Kidney (tissue), 14 donors: Measurements from ENCODE around the gene MAST2. TPM values are rescaled to one million over a fixed set of nuclear protein-coding genes. Genes with fewer than 3 reads are reported as not detected.
A peak's percentile ranks its signal among the peaks of the same experiment; 100 is the strongest.

Experiments
- DNase-seq, 5 donors: peaks; one replicate each; pipeline ENCODE4 v3.0.0-alpha.2; 2013 to 2020
- FAIRE-seq: peaks from 2 replicates; lab custom pipeline; 2012; peaks lifted over from hg19 to GRCh38; lab: Jason Lieb, UNC
- H3K27ac ChIP-seq, 2 donors: one replicate each; pipeline ENCODE4 v1.7.0; 2013; ENCODE audit warnings: low read depth in 2 of 2, low read length in 2 of 2, inconsistent platforms in 1 of 2
- H3K27me3 ChIP-seq: one replicate; pipeline ENCODE4 v1.7.1; 2013; ENCODE audit warnings: low read length, inconsistent platforms; ENCODE audit not compliant: control insufficient read depth, insufficient read depth
- H3K36me3 ChIP-seq, 3 donors: one replicate each; pipeline versions ENCODE4 v1.7.0 to v1.7.1; 2013; ENCODE audit warnings: low read length in 3 of 3, control low read depth in 1 of 3, inconsistent platforms in 1 of 3; ENCODE audit not compliant: insufficient read depth in 3 of 3, control insufficient read depth in 2 of 3
- H3K4me1 ChIP-seq, 3 donors: one replicate each; pipeline versions ENCODE4 v1.7.0 to v1.7.1; 2013; ENCODE audit warnings: low read length in 3 of 3, inconsistent platforms in 1 of 3, low read depth in 1 of 3; ENCODE audit not compliant: control insufficient read depth in 2 of 3, insufficient read depth in 2 of 3
- H3K4me3 ChIP-seq, 3 donors: one replicate each; pipeline versions ENCODE4 v1.7.0 to v1.8.1; 2013; ENCODE audit warnings: low read length in 3 of 3, control low read depth in 1 of 3, inconsistent platforms in 1 of 3
- H3K9ac ChIP-seq, 3 donors: one replicate each; pipeline versions ENCODE4 v1.7.0 to v1.7.1; 2013; ENCODE audit warnings: low read length in 3 of 3, control low read depth in 1 of 3, inconsistent platforms in 1 of 3
- H3K9me3 ChIP-seq, 3 donors: one replicate each; pipeline versions ENCODE4 v1.7.0 to v1.7.1; 2013; ENCODE audit warnings: low read length in 3 of 3, control low read depth in 1 of 3, inconsistent platforms in 1 of 3; ENCODE audit not compliant: control insufficient read depth in 2 of 3, insufficient read depth in 1 of 3
- intact Hi-C: fragments of 100-400 bp; cut with DNase I; formaldehyde crosslinking; loops from one replicate; pipeline ENCODE4 v1.11.1; 2022
- polyA plus RNA-seq: library from polyadenylated mRNA; stranded (reverse); fragments of 350-450 nt; fragmentation: Illumina TruSeq; extraction: RNeasy Lipid Tissue Mini Kit (QIAGEN cat#74804); gene quantifications from one replicate; pipeline ENCODE4 v1.2.3, GENCODE V29; 2014; ENCODE audit warnings: low read depth, low replicate concordance; ENCODE audit not compliant: insufficient read depth
- total RNA-seq: library from RNA; stranded (reverse); fragmentation: NEBNext Ultra II Directional; extraction: Animal tissue kit (Norgen Biotek cat#: 25700); gene quantifications from one replicate; pipeline ENCODE4 v1.2.1, GENCODE V29; 2021
- TF ChIP-seq, protein P1 (sequence below): IDR thresholded peaks from 3 replicates; pipeline ENCODE4 v1.5.1; 2012; ENCODE audit warnings: mild to moderate bottlenecking, moderate library complexity, borderline replicate concordance; ENCODE audit not compliant: insufficient read depth; ENCODE audit errors: extremely low read depth
- donor health status: control.
- donor health status: control.
- donor health status: control.
- donor health status: control.
- donor health status: control.
- donor health status: DM: yes; HTN: yes; CAD: no.
- donor health status: Normal renal cell carcinoma (clear cell type).

The MAST2 gene
- total and polyA plus RNA-seq, 2 donors from 2014 or later, result 7.6 to 17.9 TPM

DNA sequence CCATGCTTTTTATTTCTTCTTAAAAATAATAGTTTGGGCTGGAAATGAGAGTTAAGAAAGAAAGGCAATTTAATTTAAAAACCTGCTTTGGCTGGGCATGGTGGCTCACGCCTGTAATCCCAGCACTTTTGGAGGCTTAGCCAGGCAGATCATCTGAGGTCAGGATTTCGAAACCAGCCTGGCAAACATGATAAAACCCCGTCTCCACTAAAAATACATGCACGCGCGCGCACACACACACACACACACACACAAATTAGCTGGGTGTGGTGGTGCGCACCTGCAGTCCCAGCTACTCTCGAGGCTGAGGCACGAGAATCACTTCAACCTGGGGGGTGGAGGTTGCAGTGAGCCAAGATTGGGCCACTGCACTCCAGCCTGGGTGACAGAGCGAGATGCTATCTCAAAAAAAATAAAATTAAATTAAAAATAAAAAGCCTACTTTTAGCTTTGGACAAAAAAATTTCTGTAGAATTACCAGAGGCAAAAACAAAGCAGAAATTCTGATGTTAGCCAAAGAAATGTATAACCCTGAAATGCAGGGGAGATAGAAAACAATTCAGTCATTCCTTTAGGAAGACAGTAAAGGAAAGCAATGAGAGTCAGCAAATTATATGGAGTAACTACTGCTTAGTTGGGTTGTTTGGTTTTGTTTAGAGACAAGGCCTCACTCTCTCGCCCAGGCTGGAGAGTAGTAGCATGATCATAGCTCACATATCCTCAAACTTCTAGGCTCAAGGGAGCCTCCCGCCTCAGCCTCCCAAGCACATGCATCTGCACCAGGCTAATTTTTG lies 37.2 kb upstream of the MAST2 start:
- Histone ChIP-seq H3K4me1 (no peaks in the 10 kb centered on the region), H3K36me3 (no peaks in the 10 kb centered on the region), H3K4me3 (no peak overlapping the region), H3K27ac (no peak overlapping the region), H3K27me3 (no peaks in the 10 kb centered on the region), H3K9me3 (no peaks in the 10 kb centered on the region), H3K9ac (no peak overlapping the region)
- no peak for DNase-seq
- intact Hi-C loops, result no loop called here
- FAIRE-seq, result no peak
- TF ChIP-seq, protein P1, sequence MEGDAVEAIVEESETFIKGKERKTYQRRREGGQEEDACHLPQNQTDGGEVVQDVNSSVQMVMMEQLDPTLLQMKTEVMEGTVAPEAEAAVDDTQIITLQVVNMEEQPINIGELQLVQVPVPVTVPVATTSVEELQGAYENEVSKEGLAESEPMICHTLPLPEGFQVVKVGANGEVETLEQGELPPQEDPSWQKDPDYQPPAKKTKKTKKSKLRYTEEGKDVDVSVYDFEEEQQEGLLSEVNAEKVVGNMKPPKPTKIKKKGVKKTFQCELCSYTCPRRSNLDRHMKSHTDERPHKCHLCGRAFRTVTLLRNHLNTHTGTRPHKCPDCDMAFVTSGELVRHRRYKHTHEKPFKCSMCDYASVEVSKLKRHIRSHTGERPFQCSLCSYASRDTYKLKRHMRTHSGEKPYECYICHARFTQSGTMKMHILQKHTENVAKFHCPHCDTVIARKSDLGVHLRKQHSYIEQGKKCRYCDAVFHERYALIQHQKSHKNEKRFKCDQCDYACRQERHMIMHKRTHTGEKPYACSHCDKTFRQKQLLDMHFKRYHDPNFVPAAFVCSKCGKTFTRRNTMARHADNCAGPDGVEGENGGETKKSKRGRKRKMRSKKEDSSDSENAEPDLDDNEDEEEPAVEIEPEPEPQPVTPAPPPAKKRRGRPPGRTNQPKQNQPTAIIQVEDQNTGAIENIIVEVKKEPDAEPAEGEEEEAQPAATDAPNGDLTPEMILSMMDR, result no peak

DNA sequence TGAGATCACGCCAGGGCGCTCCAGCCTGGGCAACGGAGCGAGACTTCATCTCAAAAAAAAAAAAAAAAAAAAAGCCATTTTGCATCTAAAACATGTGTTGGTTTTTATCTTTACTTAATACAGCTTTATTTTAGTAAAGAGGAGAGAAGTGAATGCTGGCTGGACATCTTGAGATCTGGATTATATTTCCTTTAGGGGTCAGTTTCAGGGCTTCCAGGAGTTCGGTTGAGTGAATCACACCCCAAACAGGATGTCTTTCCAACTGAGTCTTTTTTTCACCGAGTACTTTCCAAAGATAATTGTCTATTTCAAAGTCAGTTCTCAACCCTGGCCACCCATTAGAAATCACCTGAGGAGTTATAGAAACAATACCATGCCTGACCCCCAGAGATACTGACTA lies 36.4 kb upstream of the MAST2 start:
- TF ChIP-seq, protein P1, result no peak
- no peak overlapping the region for H3K4me3 ChIP-seq
- H3K4me1 ChIP-seq, result no peaks in the 10 kb centered on the region
- FAIRE-seq, result no peak
- no peaks in the 10 kb centered on the region for H3K36me3 ChIP-seq
- peak in 2 of 5 donors; percentile 30 to 38 for DNase-seq
- H3K27me3 ChIP-seq, result no peaks in the 10 kb centered on the region
- no peak overlapping the region for H3K9ac ChIP-seq
- no peak overlapping the region for H3K27ac ChIP-seq
- intact Hi-C loops, result no loop called here
- H3K9me3 ChIP-seq, result no peaks in the 10 kb centered on the region

DNA sequence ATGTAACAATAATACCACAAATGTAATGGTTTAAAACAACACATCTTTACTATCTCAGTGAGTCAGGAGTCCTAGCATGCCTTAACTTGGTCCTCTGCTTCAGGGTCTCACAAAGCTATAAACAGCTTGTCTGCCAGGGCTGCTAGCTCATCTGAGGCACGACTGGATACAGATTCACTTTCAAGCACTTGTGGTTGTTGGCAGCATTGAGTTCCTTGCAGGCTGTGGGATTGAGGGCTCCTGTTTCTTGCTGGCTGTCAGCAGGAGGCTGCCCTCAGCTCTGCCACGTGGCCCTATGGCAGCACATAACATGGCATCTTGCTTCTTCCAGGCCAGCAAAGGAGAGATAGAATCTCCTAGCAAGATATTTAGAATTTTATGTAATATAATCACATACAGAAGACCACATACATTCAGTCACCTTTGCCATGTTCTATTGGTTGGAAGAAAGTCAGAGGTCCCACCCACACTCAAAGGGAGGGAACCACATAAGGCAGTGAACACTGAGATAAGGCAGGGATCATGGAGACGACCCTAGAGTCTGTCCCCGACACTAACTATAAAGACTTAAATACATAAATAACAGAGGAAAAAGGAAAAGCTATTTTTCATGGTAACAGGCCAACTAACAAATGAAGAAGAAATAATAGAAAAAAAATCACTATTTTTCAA lies 34.0 kb upstream of the MAST2 start:
- Histone ChIP-seq H3K36me3 (no peaks in the 10 kb centered on the region), H3K4me3 (no peak overlapping the region), H3K9me3 (no peaks in the 10 kb centered on the region), H3K9ac (no peak overlapping the region), H3K4me1 (no peaks in the 10 kb centered on the region), H3K27me3 (no peaks in the 10 kb centered on the region), H3K27ac (no peak overlapping the region)
- intact Hi-C loops, result no loop called here
- TF ChIP-seq, protein P1, result no peak
- DNase-seq (peak in 3 of 5 donors; percentile 18 to 30 (median 27)), FAIRE-seq (no peak)
